H1 (cell line): ENCODE data around the gene LEFTY2. TPM values are rescaled to one million over a fixed set of nuclear protein-coding genes. Genes with fewer than 3 reads are reported as not detected.

Source experiments
- ATF2 ChIP-seq: IDR thresholded peaks from 2 replicates; pipeline ENCODE4 v1.6.1; 2012; ENCODE audit warnings: low read length, inconsistent platforms
- CTCF ChIP-seq, 3 experiments: IDR thresholded peaks; 1 replicate in 2 of 3; 2 replicates in 1 of 3; pipeline versions ENCODE4 v1.5.1 to v1.6.1; 2011; ENCODE audit warnings: low read length in 3 of 3, mild to moderate bottlenecking in 3 of 3, inconsistent platforms in 2 of 3, low read depth in 1 of 3, moderate library complexity in 1 of 3; ENCODE audit not compliant: insufficient read depth in 1 of 3; ENCODE audit errors: control extremely low read depth in 1 of 3
- EGR1 ChIP-seq: IDR thresholded peaks from 2 replicates; pipeline ENCODE4 v1.6.1; 2011; ENCODE audit warnings: low read depth, low read length, borderline replicate concordance
- JUN ChIP-seq: IDR thresholded peaks from 2 replicates; pipeline ENCODE4 v1.6.1; 2011; ENCODE audit warnings: low read depth, mild to moderate bottlenecking, improper control_type of control experiment, low read length
- SAP30 ChIP-seq: fragments of 300-600 bp; sonication (generic); IDR thresholded peaks from 2 replicates; pipeline ENCODE4 v1.7.1; 2012; ENCODE audit warnings: low read length, moderate library complexity, mild to moderate bottlenecking, inconsistent platforms; ENCODE audit not compliant: insufficient read depth, insufficient replicate concordance
- YY1 ChIP-seq: IDR thresholded peaks from 2 replicates; pipeline ENCODE4 v1.6.1; 2011; ENCODE audit warnings: low read depth, mild to moderate bottlenecking, low read length
- polyA plus RNA-seq, 7 experiments: library from polyadenylated mRNA; depleted of rRNA in 3 of 7; stranded (reverse) in 5 of 7; unstranded in 2 of 7; fragments of >200 nt in 5 of 7; fragments of 200-250 nt in 2 of 7; gene quantifications; 1 replicate in 5 of 7; 2 replicates in 1 of 7; 4 replicates in 1 of 7; pipeline versions ENCODE4 v1.2.1 to v1.2.3, GENCODE V29; 2011 to 2013; ENCODE audit warnings: missing spikeins in 2 of 7, mixed read lengths in 2 of 7
- total RNA-seq: library from RNA; stranded (reverse); fragmentation: NEBNext Ultra II Directional; extraction: Animal tissue kit (Norgen Biotek cat#: 25700); gene quantifications from 2 replicates; pipeline ENCODE4 v1.2.1, GENCODE V29; 2021
- TF ChIP-seq, protein P1 (sequence below): fragments of 300-600 bp; sonication (generic); IDR thresholded peaks from 2 replicates; pipeline ENCODE4 v1.7.1; 2012; ENCODE audit warnings: low read length, moderate library complexity, mild to moderate bottlenecking, inconsistent platforms; ENCODE audit not compliant: insufficient replicate concordance

The LEFTY2 gene
- total and polyA plus RNA-seq, 2 of the 8 experiments (the other 6 are each of a cell fraction or from before 2014, with no cell fraction given): 2.6 to 4.3 TPM

- TF ChIP-seq, protein P1, sequence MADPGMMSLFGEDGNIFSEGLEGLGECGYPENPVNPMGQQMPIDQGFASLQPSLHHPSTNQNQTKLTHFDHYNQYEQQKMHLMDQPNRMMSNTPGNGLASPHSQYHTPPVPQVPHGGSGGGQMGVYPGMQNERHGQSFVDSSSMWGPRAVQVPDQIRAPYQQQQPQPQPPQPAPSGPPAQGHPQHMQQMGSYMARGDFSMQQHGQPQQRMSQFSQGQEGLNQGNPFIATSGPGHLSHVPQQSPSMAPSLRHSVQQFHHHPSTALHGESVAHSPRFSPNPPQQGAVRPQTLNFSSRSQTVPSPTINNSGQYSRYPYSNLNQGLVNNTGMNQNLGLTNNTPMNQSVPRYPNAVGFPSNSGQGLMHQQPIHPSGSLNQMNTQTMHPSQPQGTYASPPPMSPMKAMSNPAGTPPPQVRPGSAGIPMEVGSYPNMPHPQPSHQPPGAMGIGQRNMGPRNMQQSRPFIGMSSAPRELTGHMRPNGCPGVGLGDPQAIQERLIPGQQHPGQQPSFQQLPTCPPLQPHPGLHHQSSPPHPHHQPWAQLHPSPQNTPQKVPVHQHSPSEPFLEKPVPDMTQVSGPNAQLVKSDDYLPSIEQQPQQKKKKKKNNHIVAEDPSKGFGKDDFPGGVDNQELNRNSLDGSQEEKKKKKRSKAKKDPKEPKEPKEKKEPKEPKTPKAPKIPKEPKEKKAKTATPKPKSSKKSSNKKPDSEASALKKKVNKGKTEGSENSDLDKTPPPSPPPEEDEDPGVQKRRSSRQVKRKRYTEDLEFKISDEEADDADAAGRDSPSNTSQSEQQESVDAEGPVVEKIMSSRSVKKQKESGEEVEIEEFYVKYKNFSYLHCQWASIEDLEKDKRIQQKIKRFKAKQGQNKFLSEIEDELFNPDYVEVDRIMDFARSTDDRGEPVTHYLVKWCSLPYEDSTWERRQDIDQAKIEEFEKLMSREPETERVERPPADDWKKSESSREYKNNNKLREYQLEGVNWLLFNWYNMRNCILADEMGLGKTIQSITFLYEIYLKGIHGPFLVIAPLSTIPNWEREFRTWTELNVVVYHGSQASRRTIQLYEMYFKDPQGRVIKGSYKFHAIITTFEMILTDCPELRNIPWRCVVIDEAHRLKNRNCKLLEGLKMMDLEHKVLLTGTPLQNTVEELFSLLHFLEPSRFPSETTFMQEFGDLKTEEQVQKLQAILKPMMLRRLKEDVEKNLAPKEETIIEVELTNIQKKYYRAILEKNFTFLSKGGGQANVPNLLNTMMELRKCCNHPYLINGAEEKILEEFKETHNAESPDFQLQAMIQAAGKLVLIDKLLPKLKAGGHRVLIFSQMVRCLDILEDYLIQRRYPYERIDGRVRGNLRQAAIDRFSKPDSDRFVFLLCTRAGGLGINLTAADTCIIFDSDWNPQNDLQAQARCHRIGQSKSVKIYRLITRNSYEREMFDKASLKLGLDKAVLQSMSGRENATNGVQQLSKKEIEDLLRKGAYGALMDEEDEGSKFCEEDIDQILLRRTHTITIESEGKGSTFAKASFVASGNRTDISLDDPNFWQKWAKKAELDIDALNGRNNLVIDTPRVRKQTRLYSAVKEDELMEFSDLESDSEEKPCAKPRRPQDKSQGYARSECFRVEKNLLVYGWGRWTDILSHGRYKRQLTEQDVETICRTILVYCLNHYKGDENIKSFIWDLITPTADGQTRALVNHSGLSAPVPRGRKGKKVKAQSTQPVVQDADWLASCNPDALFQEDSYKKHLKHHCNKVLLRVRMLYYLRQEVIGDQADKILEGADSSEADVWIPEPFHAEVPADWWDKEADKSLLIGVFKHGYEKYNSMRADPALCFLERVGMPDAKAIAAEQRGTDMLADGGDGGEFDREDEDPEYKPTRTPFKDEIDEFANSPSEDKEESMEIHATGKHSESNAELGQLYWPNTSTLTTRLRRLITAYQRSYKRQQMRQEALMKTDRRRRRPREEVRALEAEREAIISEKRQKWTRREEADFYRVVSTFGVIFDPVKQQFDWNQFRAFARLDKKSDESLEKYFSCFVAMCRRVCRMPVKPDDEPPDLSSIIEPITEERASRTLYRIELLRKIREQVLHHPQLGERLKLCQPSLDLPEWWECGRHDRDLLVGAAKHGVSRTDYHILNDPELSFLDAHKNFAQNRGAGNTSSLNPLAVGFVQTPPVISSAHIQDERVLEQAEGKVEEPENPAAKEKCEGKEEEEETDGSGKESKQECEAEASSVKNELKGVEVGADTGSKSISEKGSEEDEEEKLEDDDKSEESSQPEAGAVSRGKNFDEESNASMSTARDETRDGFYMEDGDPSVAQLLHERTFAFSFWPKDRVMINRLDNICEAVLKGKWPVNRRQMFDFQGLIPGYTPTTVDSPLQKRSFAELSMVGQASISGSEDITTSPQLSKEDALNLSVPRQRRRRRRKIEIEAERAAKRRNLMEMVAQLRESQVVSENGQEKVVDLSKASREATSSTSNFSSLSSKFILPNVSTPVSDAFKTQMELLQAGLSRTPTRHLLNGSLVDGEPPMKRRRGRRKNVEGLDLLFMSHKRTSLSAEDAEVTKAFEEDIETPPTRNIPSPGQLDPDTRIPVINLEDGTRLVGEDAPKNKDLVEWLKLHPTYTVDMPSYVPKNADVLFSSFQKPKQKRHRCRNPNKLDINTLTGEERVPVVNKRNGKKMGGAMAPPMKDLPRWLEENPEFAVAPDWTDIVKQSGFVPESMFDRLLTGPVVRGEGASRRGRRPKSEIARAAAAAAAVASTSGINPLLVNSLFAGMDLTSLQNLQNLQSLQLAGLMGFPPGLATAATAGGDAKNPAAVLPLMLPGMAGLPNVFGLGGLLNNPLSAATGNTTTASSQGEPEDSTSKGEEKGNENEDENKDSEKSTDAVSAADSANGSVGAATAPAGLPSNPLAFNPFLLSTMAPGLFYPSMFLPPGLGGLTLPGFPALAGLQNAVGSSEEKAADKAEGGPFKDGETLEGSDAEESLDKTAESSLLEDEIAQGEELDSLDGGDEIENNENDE: no peak
- no peak for TF ChIP-seq CTCF (IDR thresholded peaks at IDR 0.05; ENCODE audit: control extremely low read depth in 1 of 3, insufficient read depth in 1 of 3, low read depth in 1 of 3, low read length in 3 of 3)
- no peak for TF ChIP-seq YY1
- TF ChIP-seq EGR1: no peak
- no peak for TF ChIP-seq SAP30
- TF ChIP-seq ATF2: no peak
- no peak for TF ChIP-seq JUN
Measured at GRCh38 chr1:225944387-225944786, 3.4 kb upstream of the LEFTY2 start (continued).
